DMS 273 treated with DMSO at 0.1 percent for 48 hours (cell line): ENCODE data around the gene BLOC1S1.
A peak's percentile ranks its signal among the peaks of the same experiment; 100 is the strongest.

ENCODE experiments used
- DNase-seq: peaks from one replicate; lab custom pipeline; 2025; lab: John Stamatoyannopoulos, UW

The BLOC1S1 gene

DNA sequence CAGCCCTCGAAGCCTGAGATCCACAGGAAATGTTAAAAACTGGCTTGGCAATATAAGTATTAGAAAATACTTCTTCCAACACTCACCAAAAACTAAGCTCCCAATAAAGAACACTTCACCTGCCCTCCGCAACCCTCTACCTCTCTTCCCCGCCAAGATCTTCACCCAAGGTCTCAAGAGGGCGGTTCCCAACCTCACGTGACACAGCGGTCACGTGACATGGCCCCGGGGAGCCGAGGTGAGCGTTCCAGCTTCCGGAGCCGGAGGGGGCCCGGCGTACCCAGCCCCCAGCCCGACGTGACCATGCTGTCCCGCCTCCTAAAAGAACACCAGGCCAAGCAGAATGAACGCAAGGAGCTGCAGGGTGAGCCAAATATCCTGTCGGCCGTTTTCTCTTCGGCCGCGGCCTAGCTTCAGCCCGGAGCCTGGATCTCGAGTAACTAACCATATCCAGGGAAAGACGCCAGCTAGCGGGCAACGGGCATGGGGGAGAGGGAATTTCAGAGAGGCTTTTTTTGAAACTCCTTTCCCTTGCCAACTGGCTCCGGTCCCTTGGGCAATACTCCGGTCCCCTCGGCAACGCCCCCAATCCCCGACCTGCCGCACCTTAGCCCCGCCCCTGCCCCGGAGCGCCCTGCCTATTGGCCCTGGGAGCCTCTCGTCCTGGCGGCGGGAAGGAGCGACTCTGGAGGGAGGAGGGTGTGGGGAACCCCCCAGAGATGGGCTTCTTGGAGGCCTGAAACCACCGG is at the start of gene BLOC1S1:
Gene BLOC1S1 (plus strand): TSS at position 214 of the 749 bp plus-strand sequence. CDS start 6 bp downstream, at position 220.
- peak; percentile 73 for DNase-seq

GRCh38 chr12:55666508-55666907 is 49.3 kb upstream of the BLOC1S1 start:
- DNase-seq = no peak

- no peak for DNase-seq
Observed at GRCh38 chr12:55670276-55670675, 45.6 kb upstream of the BLOC1S1 start.

GRCh38 chr12:55671746-55672145 is 44.1 kb upstream of the BLOC1S1 start:
- DNase-seq = no peak

DNA sequence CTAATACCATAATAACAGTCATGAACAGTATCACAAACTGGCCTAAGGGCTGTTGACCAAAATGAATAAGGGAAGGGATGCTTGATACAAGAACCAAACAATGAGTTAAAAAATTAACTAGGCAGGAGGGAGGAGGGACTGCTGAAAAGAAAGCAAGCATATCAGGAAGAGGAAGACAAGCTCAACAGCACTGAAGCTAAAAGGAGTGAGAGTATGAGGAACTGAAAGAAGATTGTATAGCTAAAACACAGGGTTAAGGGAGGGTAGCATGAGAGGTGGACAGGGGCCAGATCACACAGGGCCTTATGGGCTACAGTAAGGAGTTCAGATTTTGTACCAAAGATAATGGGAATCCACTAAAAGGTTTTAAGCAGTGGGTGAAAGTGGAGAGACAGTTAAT is 42.2 kb upstream of the BLOC1S1 start:
- DNase-seq = no peak

GRCh38 chr12:55675666-55676065 is 40.2 kb upstream of the BLOC1S1 start:
- DNase-seq = no peak

- DNase-seq = no peak
Observed at GRCh38 chr12:55676707-55677106, 39.1 kb upstream of the BLOC1S1 start.

DNA sequence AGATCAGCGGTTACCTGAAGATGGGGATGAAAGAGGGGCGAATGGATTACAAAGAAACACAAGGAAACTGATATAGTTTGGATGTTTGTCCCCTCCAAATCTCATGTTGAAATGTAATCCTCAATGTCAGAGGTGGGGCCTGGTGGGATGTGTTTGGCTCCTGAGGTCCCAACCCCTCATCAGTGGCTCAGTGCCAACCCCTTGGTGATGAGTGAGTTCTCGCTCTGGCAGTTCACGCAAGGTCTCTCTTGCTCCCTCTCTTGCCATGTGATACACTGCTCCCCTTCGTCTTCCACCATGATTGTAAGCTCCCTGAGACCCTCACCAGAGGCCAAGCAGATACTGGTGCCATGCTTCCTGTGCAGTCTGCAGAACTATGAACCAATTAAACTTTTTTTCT is 36.2 kb upstream of the BLOC1S1 start:
- no peak for DNase-seq

DNA sequence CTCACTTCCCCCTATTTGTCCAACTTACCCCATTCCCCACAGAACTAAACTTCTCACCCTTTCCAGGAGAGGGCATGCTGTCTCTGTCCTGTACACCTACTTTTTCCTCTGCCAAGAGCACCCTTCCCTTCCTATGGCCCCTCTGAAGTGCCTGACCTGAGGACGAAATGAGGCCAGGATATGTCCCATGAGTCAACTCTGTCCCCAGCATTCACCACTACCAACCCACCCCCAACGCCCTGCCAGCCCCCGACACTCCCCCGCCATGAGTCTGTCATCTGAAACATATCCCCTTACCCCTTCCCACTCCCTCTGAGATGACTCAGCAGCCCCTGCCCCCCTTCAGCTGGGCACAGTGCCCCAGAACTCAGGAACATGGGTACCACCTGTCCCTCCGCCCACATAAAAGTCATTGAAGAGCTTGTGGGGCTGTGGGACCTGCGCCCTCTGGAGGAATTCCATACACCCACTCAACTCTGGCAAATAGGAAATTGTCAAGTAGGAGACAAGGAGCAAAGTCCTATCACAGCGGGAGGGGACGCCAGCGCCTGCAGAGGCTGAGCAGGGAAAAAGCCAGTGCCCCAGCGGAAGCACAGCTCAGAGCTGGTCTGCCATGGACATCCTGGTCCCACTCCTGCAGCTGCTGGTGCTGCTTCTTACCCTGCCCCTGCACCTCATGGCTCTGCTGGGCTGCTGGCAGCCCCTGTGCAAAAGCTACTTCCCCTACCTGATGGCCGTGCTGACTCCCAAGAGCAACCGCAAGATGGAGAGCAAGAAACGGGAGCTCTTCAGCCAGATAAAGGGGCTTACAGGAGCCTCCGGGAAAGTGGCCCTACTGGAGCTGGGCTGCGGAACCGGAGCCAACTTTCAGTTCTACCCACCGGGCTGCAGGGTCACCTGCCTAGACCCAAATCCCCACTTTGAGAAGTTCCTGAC is 34.4 kb upstream of the BLOC1S1 start:
- DNase-seq = peak; percentile 80

- DNase-seq = no peak
Observed at GRCh38 chr12:55682087-55682796, 33.6 kb upstream of the BLOC1S1 start.

- DNase-seq = no peak
Observed at GRCh38 chr12:55683676-55684075, 32.2 kb upstream of the BLOC1S1 start.

- no peak for DNase-seq
Observed at GRCh38 chr12:55684761-55685370, 31.0 kb upstream of the BLOC1S1 start.

DNA sequence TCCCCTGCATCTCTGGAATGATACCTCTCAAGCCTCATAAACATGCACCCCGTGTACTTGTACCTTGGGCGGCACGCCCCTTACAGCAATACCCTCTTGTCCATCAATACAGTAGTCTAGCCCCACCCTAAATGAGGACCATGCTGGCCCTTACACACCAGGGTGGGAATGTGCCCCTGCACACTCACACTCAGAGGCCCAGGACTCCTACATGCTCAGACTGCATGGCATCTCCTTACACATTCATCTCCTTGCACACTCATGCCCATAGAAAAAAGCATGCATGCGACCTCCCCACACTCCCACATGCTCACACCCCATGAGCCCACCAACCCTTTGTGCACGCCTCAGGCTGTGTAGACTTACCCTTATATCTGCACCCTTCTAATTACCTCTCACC is 30.2 kb upstream of the BLOC1S1 start:
- DNase-seq = no peak

DNA sequence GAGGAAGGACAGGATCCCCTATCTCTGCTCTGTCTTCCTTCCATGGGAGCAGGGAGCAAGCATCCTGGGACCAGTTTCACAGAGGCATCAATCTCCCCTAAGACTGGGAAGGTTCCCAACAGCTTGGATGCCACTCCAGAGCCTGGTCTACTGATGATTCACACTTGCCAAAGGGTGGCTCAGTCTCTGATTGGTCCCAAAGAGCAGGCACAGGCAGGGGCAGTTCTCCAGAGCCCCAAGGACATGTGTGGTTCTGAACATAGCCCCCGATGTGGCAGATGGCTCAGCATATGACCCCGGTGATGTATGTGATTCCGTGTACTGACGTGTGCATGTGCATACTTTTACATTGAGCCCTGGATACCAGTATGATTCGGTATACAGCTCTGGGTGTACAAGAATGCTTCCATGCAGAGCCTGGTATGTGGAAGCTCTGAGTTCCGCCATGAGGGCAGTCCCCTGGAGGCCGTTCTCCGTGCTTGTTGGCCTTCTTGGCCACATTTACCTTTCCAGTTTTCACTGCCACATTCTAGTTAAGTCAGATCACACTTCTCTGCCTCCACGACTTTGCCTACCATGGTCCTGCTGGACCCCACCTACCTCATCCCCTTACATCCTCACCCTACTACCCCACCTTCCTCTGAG is 29.4 kb upstream of the BLOC1S1 start:
- no peak for DNase-seq

DNA sequence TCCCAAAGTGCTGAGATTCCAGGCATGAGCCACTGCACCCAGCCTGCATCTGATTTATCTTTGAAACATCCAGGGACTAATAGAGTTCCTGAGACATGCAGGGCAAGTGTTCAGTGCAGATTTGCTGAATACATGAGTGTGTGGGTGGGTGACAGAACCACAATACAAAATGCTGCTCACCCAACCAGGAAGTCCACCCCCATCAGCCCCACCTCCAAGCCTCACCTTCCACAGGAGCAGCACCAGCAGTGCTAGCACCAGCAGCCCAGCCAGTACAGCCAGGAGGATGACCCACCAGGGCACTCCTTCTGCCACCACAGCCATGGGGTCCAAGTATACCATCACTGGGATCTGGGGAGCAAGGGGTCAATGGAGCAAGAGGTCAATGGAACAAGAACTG is 28.1 kb upstream of the BLOC1S1 start:
- no peak for DNase-seq

GRCh38 chr12:55688716-55689655 is 26.9 kb upstream of the BLOC1S1 start:
- DNase-seq = no peak

DNA sequence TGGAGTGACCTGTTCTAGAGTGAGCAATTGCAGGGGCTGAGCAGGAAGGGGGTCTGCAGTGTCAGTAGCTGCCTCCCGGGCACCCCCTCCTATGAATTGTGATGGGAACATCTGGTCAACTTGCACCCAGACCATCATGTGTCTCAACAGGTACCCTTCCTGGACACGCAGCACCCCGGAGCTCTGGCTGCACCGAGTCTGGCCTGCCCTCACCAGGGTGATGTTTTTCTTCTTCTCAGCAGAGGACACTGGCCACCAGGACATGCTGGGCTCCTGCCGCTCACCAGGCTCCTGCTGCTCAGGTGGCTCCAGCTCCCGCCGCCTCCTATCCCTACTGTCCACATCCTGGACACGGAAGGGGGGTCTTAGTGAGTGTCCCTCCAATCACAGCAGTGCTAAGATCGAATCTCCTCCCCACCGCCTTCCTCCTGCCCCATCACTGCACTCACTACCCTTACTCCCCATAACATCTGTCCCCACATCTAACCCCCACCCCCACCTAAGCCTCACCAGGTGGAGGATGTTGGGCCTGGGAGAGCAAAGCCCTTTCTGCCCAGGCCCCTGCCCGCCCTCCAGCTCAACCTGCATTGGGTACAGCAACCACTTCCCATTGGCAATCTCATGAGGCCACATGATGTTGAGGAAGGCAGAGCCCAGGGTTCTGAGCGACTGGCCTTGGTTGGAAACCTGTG is 23.1 kb upstream of the BLOC1S1 start:
- DNase-seq = no peak

- DNase-seq = no peak
Observed at GRCh38 chr12:55693323-55694187, 22.3 kb upstream of the BLOC1S1 start.

- DNase-seq = no peak
Observed at GRCh38 chr12:55694188-55694515, 21.7 kb upstream of the BLOC1S1 start.
